Stimulated activated CD4-positive, alpha-beta T cell treated with anti-CD3 and anti-CD28 coated beads, Interleukin-2, amount 100 ng/mL, for 48 hours (primary cell): Measurements from ENCODE around the gene ETV3.

Experiments
- DNase-seq, 2 donors: peaks; one replicate each; pipeline ENCODE4 v3.0.0-alpha.2; 2020

ETV3 gene

DNA sequence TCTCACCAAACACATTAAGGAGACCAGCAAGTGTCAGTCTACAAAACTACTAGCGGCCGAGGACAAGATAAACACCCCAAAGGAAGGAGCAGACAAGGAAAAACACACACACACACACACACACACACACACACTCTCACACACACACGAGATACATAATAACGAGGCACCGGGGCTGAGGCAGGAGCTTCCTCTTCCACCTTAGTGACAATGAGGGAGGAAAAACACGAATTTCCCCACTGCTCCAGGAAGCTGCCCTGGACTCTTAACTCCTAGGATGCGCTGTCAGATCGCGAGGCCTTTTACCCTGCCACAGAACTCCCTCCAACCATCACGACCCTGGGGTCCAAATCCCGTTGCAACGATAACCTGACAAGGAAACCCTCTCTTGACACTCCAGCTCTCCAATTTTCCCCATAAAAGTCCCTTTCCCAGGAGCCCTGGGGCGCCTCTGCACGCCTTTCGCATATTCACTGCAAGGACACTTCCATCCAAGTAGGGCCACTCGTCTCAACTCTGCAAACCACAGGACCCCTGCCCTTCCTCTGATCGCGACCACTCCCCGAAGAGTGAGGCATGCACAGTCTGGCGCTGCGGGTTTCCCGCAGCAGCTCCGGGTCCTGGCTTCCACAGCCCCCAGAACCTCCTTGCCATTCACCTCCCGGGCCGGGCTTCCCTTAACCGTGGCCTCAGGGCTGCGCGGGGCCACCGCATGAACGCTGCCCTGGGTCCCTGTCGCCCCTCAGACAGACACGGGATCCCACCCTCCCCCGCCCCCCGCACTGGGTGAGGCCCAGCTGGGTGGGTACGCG is 581 bp downstream of the ETV3 start:
- DNase-seq, result no peak

GRCh38 chr1:157137046-157137407 is 1.2 kb downstream of the ETV3 start:
- no peak for DNase-seq

- DNase-seq, result no peak
Observed at GRCh38 chr1:157136133-157136532, 2.1 kb downstream of the ETV3 start.

GRCh38 chr1:157135646-157136045 is 2.5 kb downstream of the ETV3 start:
- DNase-seq, result no peak

DNA sequence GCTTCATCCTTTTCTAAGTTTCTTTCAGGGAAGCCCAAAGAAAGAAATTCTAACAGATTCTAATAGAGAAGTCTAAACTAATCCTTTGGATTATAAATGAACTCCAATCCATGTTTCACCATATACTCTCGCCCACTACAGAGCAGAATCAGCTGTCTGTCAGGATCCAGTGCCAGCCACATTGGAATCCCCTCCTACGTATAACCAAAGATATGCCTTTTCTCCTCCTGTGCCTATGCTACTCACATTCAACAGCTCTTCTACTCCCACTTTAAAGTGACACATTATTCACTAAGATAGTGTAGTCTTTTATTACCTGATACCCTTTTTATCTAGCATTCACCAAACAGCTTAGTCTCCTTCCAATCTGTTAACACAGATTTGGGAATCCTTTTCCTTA is 3.1 kb downstream of the ETV3 start:
- DNase-seq, result no peak

GRCh38 chr1:157134442-157134841 is 3.8 kb downstream of the ETV3 start:
- no peak for DNase-seq

DNA sequence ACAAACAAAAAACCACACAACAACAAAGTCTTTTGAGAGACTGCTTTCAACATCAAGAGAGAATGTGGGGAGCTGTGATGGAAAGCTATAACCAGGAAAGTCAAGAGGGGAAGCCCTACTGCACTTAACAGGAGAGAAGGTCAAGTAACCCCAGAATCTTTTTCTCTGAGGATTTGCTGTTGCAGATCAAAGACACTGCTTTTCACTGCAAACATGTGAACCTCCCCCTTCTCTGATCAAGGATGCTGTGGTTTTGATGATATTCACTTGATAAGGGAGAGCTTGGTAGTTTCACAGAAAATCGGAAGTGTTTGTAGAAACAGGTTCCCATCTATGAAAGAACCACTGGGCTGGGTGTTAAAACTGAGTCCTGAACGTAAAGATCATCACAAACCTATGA is 4.8 kb downstream of the ETV3 start:
- no peak for DNase-seq

DNA sequence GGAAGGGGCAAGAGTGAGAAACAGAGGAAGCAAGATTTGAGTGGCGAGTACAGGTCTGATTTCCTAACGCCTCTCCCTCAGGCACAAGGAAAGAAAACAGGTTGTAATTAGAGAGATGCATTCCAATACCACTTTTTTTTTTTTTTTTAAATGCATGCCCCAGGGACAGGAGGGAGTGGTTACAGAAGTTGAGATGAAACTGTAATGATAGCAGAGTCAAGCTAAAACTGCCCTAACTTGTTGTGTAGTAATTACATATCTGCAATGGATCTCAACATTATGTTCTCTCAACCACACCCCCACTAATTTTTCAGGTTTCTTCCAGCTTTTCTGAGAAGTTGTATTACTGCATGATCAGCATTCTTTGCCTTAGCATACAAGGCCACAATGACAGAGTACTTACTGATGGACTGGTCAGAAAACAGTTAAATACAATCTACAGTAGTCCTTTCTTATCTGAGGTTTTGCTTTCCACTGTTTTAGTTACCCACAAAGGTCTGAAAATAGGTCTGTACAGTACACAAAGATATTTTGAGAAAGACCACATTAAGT is 5.5 kb downstream of the ETV3 start:
- DNase-seq, result no peak

DNA sequence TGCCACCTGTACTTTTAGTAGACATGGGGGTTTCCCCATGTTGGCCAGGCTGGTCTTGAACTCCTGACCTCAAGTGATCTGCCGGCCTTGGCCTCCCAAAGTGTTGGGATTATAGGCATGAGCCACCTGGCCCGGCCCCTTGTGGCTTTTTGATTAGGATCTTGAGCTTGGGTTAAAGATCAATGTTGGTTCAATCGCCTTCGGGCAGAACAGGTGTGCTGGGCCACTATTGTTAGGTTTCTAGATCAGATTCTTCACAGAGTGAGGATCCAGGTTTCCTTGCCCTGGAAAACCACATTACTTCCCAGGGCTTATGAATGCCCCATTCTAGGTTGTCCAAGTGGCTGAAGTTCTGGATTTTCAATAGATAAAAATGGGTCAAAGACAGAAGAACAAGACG is 6.1 kb downstream of the ETV3 start:
- DNase-seq, result no peak

DNA sequence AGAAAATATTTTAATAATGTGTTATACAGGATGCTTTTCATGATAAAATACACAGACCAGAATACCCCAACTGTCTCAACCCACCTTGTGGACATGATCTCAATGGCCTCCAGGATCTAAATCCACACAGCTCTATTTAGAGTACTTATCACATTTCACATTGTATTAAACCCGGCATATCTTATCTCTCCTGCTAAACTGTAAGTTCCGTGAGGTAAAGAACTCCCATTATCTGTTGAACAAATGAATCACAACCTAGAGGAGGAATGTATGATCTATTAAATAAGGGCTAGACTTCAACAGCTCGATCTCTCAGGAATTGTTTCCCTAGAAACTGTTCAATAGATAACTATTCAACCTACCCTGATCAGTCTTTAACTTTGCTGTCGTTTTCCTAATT is 6.9 kb downstream of the ETV3 start:
- DNase-seq, result no peak

DNA sequence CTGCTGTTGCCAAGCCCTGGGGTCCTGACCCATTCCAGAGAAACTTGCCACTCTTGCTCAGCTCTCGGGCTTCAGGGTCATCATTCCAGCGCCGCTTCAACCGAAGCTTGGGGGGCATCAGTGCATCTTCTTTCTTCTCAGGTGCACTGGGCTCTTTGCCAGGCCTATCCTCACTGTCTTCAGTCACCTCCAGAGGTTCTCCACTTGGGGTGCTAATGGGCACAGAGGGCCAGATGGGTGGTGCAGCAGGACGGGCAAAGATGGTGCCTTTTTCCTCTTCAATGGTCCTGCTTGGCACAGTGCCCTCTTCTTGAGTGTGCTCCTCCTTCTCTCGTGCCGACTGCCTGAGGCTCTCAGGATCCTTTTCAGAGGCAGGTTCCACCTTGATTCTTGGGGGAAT is 13.3 kb downstream of the ETV3 start:
- DNase-seq, result no peak

DNA sequence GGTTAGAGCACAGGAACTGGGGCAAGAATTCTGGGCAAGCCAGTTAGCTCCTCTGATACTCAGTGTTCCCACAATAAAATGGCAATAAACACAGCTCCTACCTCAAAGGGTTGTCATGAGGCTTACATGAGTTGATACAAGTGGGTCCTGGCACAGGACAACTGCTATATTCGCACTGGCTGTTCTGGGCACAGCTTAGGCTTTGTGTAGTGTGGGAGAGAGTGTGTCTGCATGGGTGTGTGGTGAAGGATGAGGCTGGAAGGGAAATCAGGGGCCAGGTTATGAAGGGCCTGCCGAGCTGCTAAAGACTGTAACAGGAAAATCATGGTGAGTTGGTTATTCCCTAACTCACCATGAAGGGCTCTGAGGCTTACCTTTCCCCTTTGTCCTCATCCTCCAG is 18.7 kb downstream of the ETV3 start:
- DNase-seq, result no peak

DNA sequence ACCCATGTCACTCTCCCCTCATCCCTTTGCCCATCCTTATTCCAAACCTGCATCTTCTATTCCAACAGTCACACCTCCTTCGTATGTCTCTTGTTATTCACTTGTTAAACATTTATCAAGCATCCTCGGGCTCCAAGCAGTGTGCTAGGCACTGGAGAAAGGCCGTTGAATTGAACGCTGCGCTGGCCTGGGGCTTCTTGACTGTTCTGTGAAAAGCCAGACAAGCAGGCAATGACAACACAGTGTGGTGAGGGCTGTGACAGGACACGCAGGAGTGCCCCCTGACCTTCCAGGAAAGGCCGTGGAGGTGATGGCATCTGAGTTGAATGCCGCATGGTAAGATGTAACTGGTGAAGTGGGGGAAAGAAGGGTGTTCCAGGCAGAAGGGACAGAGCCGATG is 19.2 kb downstream of the ETV3 start:
- DNase-seq, result no peak

- no peak for DNase-seq
Observed at GRCh38 chr1:157117527-157118057, 20.6 kb downstream of the ETV3 start.

DNA sequence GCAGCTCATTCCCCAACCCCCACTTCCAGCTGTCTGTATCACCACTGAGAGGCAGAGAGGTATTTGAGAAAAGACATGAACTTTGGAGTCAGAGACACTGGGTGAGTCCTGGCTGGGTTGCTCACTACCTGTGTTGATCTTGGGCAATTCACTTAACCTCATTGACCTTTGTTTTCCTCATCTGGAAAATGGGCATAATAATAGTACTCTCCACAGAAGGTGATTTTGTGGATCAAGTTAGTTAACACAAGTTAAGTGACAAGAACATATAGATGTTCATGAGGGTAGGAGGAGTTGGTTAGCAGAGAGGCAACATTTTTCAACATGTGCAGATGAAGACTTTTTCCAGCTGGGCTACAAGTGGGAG is 21.5 kb downstream of the ETV3 start:
- no peak for DNase-seq

DNA sequence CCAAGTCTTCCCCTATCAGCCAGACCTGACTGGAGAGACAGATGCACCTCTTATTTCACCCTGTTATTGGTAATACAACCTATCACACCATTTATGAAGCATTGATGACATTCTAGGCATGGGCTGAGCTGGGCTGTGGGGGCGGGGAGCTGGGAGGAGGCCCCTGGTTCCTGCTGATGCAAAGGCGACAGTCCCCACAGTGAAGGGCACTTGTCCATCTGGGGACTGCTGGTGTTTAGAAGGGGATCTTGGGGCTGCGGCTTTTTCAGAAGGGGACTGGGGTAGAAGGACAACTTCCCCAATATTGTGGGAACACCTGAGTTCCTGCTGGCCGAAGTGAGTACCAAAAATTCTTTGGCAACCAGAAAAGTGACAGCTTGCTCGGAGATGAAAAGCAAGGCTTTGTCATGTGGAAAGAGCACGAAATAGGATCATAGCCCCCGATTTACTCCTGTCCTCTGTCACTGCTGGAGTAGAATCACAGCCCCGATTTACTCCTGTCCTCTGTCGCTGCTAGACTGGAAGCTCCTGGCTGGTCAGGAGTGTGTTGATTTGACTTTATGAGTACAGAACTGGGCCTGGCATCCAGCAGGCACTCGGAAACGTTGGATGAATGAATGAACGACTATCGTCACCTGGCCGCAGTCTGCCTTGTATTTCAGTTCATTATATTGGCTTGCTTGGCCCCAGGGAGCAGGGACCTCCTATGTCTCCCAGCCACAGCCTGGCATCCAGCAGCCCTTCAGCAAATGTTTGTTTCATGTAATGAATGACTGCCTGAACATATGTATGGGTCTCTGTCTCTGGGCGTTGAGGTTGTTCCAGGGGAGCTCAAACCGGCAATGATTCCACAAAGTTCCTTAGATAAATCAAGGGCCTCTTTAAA is 22.1 kb downstream of the ETV3 start:
- no peak for DNase-seq

DNA sequence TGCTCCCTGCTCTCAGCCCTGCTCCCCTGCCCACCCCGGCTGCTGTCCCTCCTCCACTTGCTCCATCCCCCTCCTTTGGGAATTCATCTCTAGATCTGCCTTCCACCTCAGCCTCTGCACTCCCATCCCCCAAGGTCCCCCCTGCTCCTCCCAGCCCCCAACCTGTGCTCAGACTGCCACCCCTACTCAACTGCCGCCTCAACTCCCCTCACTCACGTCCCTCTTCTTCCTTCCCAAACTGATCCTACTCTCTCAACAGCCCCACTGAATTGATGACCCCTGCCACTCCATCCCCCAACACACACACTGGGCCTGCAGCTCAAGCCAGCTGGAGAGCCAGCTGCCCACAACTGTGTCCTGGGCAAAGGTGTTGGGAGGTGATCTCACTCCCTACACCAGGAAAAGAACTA is 22.8 kb downstream of the ETV3 start:
- DNase-seq, result no peak

DNA sequence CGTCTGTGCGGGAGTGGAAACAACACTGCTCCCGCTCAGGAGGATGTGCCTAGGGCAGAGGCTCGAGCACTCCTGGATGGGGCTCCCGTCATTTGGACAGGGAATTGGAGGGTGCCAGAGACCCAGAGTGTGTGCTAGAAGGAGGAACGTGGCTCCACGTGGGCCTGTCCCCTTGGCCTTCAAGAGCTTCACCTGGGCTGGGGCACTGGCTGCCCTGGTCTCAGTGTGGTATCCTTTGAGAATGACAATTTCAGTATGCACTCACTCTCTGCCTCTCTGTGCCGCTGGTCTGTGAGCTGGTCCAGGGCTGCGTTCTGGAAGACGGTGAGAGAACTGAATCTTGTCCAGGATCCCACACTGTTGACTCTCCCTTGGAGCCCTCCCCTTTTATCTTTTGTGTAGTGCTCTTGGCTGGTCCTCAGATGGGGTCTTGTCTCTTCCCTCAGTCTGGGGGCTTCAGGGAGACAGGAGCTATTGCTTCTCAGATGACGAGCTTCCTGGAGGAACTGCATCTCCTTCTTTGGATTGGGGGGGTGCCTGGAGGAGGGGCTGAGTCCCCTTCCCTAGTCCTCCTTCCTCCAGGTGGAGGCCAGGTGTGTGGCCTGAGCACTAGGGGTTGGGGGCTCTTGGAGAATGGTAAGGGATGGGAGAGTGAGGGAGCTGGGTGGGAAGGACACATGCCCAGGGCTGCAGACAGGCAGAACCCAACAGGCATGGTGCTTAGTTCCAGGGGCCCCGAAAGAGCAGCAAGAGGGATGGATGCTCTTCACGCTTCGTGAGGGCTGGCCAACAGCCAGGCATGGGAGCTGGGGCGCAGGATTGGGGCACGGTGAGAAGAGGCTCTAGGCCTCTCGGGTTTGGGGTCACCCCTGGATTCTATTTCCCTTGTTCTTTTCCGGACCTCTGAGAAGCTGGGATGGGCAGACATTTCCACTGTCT is 23.7 kb downstream of the ETV3 start:
- no peak for DNase-seq

- DNase-seq, result no peak
Observed at GRCh38 chr1:157113631-157114030, 24.6 kb downstream of the ETV3 start.

DNA sequence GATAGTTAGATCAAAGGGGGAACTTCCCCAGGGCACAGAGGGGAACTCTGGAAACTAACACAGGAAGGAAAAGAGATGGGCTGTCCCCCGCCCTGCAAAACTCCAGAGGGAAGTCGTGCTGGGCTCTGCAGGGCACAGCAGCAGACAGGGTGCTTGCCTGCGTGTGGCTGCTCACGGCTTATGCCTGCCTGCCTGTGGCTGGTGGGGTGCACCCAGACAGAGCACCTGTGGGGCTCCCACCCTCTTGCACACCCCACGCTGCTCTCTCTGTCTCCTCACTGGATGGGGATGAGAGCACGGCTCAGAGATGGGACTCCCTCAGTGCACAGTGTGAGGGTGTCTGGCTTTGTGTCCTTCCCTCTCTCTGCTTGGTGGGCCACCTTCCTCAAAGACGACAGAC is 25.1 kb downstream of the ETV3 start:
- no peak for DNase-seq

- no peak for DNase-seq
Observed at GRCh38 chr1:157112186-157112867, 25.9 kb downstream of the ETV3 start.
